GM12873 (cell line): Measurements from ENCODE around the gene CPED1.

Experiments used
- TF ChIP-seq, protein P1 (sequence below): IDR thresholded peaks from 2 replicates; pipeline ENCODE4 v1.5.1; 2012; ENCODE audit warnings: low read depth, mild to moderate bottlenecking, moderate library complexity, low read length, control low read depth; ENCODE audit not compliant: insufficient read depth; ENCODE audit errors: missing control alignments

CPED1 gene

DNA sequence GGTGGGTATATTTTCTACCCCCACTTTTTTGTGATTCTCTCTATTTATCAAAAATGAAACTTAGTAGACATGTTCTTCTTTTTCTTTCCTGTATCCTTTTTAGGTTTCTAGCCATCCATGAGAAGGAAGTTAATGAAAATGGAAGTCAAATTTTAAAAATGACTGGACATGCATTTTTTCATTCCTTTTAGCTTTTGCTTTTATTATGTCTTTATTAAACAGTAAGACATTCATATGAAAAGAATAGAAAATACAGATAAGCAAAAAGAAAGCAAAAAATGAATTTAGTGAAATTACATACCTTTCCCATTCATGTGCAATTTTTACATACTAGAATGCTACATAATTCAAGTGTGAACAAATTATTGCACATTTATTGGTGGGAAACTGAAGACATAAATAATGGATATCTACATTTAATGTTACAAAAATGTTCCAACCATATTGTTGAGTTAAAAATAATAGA is 88.7 kb downstream of the CPED1 start:
- TF ChIP-seq, protein P1, sequence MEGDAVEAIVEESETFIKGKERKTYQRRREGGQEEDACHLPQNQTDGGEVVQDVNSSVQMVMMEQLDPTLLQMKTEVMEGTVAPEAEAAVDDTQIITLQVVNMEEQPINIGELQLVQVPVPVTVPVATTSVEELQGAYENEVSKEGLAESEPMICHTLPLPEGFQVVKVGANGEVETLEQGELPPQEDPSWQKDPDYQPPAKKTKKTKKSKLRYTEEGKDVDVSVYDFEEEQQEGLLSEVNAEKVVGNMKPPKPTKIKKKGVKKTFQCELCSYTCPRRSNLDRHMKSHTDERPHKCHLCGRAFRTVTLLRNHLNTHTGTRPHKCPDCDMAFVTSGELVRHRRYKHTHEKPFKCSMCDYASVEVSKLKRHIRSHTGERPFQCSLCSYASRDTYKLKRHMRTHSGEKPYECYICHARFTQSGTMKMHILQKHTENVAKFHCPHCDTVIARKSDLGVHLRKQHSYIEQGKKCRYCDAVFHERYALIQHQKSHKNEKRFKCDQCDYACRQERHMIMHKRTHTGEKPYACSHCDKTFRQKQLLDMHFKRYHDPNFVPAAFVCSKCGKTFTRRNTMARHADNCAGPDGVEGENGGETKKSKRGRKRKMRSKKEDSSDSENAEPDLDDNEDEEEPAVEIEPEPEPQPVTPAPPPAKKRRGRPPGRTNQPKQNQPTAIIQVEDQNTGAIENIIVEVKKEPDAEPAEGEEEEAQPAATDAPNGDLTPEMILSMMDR, result no peak

DNA sequence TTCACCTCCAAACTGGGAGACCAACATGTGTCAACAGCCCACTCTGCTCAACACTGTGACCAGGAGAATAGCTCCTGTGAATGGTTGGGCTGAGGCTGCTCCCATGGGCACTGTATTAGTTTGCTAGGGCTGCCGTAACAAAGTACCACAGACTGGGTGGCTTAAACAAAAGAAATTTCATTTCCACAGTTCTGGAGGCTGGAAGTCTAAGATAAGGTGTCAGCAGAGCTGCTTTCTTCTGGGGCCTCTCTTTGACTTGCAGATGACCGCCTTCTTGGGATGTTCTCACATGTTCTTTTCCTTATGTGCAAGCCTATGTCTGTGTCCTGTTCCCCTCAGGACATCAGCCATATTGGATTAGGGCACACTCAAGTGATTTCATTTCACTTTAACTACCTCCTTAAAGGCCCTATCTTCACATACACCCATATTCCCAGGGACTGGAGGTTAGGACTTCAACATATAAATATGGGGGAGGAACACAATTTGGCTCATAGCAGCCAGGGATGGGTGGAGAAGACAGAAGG is 90.3 kb downstream of the CPED1 start:
- TF ChIP-seq, protein P1, result no peak

- TF ChIP-seq, protein P1, result no peak
Measured at GRCh38 chr7:121079425-121080169, 91.1 kb downstream of the CPED1 start.

DNA sequence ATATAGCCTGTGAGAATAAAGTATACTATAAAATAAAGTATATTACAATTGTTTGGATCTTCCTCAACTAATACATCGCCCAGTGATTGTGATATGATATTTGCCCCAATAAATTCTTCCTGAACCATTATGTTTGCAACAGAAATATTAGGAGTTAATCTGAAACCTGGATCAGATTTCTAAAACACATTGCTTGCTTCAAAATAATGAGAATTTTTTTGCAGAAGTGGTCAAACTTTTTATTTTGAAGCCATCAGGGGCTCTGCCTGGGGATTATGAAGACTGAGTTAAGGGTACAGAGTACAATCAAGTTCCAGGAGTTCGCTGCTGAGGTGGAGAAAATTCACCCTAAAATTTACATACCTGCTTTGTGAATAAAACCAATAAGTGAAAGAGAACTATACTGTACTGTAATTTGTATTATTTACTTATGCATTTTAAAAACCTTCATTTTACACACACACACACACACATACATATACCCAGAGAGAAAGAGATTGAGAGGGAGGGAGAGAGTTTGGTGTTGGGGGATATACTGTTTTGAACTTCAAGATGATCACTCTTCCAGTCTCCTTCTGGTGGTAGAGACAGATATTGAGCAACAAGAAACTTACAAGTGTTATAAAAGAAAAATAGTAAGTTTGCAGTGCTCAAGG is 91.9 kb downstream of the CPED1 start:
- TF ChIP-seq, protein P1, result no peak

DNA sequence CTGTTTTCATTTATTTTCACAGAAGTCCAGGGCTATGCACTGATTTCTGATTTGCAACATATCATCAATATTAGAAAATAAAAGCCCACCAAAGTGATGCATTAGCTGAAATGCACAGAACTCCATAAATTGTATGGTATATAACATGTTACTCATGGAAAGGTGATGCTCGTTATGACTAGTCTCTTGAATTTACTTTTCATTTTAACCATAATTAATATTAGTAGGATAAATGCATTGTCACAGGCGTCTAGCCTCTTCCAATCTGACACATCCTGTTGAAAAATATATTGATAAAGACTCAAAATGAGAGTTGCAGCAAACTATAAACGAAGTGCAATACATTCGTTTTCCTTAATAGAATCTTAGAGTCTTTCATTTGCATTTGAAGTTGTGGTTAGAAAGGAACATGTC is 92.4 kb downstream of the CPED1 start:
- TF ChIP-seq, protein P1, result no peak

DNA sequence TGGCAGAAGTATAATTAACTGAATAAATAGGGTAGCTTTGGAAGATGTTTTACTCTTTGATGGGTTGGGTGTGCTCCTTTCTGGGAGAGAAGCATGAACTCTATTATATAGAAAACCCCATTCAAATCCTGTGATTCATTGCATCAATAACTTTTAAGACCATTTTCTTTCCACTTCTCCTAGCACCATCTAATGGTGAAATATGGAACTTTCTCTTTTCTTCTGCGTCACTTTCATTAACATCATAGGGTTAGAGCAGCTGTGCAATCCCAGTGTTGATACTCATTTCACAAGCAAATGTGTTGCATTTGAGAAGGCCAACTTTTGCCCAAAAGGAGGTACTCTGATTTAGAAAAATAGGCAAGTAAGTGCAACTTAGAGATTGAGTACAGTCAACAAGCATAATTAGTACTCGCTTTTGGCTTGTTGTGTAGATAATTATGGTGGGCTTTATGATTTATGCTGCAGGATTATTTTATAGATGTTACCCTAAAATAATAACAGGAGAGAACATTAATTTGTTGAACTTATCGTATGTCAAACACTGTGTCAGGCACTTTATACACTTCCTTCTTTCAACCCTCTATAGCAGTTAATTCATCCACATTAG is 92.9 kb downstream of the CPED1 start:
- TF ChIP-seq, protein P1, result peak; percentile 64

DNA sequence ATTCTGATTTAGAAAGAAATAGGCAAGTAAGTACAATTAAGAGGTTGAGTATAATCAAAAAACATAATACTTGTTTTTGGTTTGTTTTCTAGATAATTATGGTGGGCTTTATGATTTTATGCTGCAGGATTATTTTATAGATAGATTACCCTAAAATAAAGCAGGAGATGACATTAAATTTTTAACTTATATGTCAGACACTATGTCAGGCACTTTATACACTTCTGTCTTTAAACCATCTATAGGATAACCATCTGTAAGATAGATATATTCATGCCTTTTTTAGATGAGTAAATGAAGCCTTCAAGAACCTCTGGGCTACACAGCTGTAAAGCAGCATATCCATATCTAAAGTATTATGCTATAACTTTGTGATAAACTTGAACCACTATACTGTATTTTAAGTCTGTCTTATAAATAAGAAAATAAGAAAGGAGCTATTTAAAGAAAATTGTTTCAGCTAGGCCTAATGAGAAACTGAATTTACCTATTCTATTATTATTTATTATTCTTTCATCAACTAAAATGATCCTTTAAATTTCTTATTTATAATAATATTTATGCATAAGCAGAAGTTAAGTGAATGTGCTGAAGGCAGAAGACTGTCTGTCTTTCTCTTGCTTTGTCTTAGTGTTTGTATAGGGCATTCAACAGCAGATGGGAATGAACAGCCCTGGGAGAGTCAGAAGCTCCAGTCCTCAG is 94.0 kb downstream of the CPED1 start:
- TF ChIP-seq, protein P1, result no peak
